HUES64 (cell line): ENCODE measurements around the gene TMEM53.
"Not testable (repeated sequence)": the region's sequence is repeated elsewhere in the genome, so short reads cannot be mapped to it uniquely, and the experiment has no call there.

ENCODE experiments used
- H3K27ac ChIP-seq: 2 replicates; pipeline ENCODE4 v1.7.0; 2013; ENCODE audit warnings: low read depth, low read length, inconsistent platforms
- H3K27me3 ChIP-seq: 2 replicates; pipeline ENCODE4 v1.6.1; 2013; ENCODE audit warnings: mild to moderate bottlenecking, low read length; ENCODE audit not compliant: insufficient read depth
- H3K36me3 ChIP-seq: 2 replicates; pipeline ENCODE4 v1.6.1; 2013; ENCODE audit warnings: mild to moderate bottlenecking, low read length; ENCODE audit not compliant: insufficient read depth
- H3K4me1 ChIP-seq: 2 replicates; pipeline ENCODE4 v1.6.1; 2013; ENCODE audit warnings: mild to moderate bottlenecking, low read length, moderate library complexity; ENCODE audit not compliant: insufficient read depth
- H3K4me3 ChIP-seq: 2 replicates; pipeline ENCODE4 v1.5.1; 2013; ENCODE audit warnings: mild to moderate bottlenecking, low read length, moderate library complexity
- H3K9ac ChIP-seq: 2 replicates; pipeline ENCODE4 v1.6.1; 2013; ENCODE audit warnings: mild to moderate bottlenecking, low read depth, low read length
- H3K9me3 ChIP-seq: 2 replicates; pipeline ENCODE4 v1.6.1; 2013; ENCODE audit warnings: low read depth, low read length; ENCODE audit not compliant: insufficient read depth
- WGBS: fragments of 150-250, 120-280 bp; methylation state at CpG from one replicate; pipeline ENCODE4 v1.1.7; 2013; ENCODE audit warnings: missing lambda C conversion rate; 5-methylcytosine and 5-hydroxymethylcytosine counted together

The TMEM53 gene

DNA sequence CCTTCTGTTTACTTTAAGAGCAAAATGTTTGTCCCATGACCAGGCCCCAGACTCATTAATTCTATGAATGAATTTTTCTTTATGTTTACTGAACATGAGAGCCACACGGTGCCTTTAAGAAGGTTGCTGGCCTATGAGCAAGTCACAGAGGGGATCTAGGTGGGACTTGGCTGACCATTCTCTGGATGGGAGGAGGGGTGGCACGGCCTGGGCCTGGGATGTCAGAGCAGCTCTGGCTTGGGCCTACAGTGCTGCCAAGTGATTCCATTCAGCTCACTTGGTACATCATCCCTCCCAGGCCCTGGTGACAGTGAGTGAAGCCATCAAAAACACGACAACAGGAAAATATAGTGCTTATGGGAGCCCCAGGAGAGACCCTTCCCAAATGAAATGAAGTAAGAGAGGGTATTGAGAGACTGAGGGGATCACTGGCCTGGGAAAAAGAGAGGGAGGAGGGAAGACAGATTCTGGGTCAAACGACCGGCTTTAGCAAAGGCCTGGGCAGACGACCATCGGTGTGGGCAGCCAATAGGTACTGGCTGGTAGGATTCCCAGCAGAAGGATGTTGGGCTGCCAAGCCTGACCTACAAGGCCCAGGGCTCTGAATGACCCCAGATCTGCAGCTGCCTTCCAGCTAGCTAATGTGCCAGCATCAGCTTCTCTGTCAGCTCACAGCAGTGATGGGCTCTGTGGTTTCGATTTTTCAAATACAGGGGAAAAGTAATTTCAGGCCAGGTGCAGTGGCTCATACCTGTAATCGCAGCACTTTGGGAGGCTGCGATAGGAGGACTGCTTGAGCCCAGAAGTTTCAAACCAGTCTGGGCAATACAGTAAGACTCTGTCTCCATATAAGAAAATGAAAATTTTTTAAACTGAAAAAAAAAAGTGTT, 3.3 kb downstream of the TMEM53 start:
- Histone ChIP-seq H3K27me3 (no peaks in the 10 kb centered on the region), H3K27ac (no peak overlapping the region), H3K4me3 (no peak overlapping the region), H3K9ac (no peak overlapping the region), H3K36me3 (no peaks in the 10 kb centered on the region), H3K9me3 (no peaks in the 10 kb centered on the region), H3K4me1 (peaks cover 25% of the 10 kb centered on the region)
- WGBS, result 96% methylated on average over 10 of the region's 10 CpGs

DNA sequence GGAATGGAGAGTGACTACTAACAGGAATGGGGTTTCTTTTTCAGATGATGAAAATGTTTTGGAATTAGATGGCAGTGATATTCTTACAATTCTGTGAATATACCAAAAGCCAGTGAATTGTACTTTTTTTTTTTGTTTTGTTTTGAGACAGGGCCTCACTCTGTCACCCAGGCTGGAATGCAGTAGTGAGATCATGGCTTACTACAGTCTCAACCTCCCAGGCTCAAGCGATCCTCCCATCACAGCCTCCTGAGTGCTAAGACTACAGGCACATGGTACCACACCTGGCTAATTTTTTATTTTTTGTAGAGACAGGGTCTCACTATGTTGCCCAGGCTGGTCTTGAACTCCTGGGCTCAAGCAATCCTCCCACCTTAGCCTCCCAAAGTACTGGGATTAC, 7.6 kb downstream of the TMEM53 start:
- H3K4me1 ChIP-seq, H3K9ac ChIP-seq, H3K27ac ChIP-seq, H3K27me3 ChIP-seq, H3K9me3 ChIP-seq, H3K4me3 ChIP-seq, H3K36me3 ChIP-seq: not testable (repeated sequence)
- 100% methylated on average over 1 of the region's 1 CpG for WGBS

DNA sequence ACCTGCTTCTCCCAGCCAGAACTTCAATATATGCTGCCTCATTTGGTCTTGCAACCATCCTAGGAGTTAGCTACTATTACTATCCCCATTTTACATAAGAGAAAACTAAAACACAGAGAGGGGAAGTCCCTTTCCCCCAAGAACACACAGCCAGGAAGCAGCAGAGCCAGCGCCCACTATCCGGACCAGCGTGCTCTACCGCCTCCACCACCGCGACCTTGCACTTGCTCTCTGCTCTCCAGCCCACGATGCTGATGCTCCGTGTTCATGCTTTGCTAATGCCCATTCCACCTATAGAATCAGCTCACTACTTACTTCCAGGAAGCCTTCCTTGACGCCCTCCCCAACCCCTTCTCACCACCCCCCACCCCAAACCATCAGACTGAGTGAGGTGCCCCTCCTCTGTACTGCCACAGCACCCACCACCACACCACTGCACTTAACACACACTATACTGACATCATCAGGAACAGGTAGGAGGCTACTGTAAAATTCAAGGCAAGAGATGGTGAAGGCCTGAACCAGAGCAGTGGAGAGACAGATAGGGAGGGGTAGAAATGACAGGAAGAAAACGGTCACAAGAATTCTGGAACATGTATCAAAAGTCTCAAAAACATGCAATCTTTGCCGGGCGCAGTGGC, 9.4 kb downstream of the TMEM53 start:
- Histone ChIP-seq H3K9ac (no peak overlapping the region), H3K27me3 (no peaks in the 10 kb centered on the region), H3K9me3 (no peaks in the 10 kb centered on the region), H3K36me3 (no peaks in the 10 kb centered on the region), H3K4me1 (no peaks in the 10 kb centered on the region), H3K27ac (no peak overlapping the region), H3K4me3 (no peak overlapping the region)
- WGBS, result 93% methylated on average over 12 of the region's 12 CpGs

DNA sequence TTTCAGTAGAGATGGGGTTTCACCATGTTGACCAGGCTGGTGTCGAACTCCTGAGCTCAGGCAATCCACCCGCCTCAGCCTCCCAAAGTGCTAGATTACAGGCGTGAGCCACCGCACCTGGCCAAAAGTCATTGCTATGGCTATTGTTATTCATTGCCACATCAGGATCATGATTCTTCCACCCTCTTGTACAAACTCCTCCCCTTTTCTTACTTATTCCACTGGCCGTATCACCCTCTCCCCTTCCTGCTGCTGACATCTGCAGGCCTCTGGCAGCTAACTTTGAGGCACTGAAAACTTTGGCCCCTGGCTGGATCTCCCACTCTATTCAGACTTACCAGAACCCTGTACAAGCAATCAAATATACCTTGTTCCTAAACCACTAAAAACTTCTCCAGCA, 10.9 kb downstream of the TMEM53 start:
- 90% methylated on average over 5 of the region's 5 CpGs for whole genome bisulfite sequencing
- no peaks in the 10 kb centered on the region for H3K27me3 ChIP-seq
- no peak overlapping the region for H3K27ac ChIP-seq
- H3K9me3 ChIP-seq, result no peaks in the 10 kb centered on the region
- H3K36me3 ChIP-seq, result no peaks in the 10 kb centered on the region
- H3K4me3 ChIP-seq, result no peak overlapping the region
- H3K4me1 ChIP-seq, result no peaks in the 10 kb centered on the region
- no peak overlapping the region for H3K9ac ChIP-seq

DNA sequence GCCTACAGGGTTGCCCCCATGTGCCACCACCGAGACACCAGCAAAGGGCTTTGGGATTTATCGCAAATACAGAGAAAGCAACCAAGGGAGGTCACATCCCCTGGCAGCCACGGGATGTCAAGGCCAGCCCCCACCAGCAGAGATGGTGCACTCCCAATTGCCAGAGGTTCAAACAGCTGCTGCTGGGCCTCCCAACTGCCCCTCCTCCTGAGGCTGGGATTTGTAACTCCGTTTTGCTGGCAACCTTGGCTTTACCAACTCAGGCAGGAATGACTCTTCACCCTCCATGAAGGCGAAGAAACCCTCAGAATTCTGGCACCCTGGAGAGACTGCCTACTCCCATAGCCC, 11.6 kb downstream of the TMEM53 start:
- WGBS, result 79% methylated on average over 5 of the region's 5 CpGs
- Histone ChIP-seq H3K27ac (no peak overlapping the region), H3K9ac (no peak overlapping the region), H3K36me3 (no peaks in the 10 kb centered on the region), H3K4me3 (no peak overlapping the region), H3K9me3 (no peaks in the 10 kb centered on the region), H3K27me3 (no peaks in the 10 kb centered on the region), H3K4me1 (no peaks in the 10 kb centered on the region)

DNA sequence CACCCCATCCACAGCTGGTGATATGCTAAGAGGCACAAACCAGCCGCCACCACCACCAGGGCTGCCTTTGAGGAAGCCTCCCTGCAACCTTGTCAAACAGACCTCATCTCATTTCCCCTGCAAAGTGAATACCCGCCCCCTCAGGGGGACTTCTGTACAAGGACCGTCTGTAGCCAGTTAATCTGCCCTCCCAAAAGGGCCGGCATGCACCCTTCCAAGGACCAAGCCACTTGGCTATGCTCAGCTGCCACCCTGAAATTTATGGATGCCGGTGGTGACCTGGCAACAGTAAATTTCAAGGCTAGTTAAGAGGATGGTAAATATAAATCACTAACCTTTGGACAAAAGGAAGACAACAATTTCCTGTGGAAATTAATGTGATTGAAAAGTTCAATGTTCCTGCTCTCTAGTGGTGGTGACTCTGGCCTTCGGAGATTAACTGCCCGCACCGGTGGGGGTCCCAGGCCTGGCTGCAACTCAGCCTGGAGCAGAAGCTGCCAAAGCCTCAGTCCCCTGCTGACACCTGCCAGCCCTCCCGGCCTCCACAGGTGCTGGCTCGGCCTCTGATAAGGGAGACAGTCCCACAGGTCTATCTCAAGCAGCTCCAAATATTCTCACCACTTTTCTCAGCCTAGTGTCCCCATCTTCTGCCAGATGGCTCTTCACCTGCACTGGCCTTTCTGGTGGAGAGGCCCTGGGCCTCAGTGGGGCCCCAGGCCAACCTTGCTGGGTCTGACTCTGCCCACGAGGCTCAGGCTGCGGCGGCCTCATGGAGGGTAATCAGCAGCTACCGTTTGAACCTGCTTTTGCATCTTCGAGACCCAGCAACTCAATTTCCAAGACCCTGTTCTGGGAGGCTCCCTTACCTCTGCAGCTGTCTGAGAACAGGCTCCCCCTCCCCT, 12.2 kb downstream of the TMEM53 start:
- H3K9me3 ChIP-seq, result no peaks in the 10 kb centered on the region
- no peaks in the 10 kb centered on the region for H3K4me1 ChIP-seq
- no peaks in the 10 kb centered on the region for H3K36me3 ChIP-seq
- 82% methylated on average over 15 of the region's 15 CpGs for WGBS
- H3K4me3 ChIP-seq, result no peak overlapping the region
- no peaks in the 10 kb centered on the region for H3K27me3 ChIP-seq
- H3K9ac ChIP-seq, result no peak overlapping the region
- H3K27ac ChIP-seq, result no peak overlapping the region

DNA sequence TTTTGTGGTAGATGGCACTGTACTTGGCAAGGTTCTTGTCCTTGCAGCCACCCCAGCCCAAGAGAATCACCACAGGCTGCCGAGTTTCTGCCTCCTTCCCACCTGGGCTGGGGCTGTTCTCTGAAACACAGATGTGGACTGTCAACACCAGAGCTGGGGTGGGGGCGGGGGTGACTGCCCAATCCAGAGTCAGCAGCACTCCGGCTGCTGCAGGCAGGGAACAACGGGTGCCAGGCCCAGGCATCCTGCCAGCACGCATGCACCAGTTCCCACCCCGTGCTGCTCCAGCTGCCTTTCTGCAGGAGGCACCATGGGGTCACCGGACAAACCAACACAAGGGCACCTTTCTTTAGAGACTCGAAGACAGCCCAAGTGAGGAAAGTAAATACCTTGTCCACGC, 14.1 kb downstream of the TMEM53 start:
- 90% methylated on average over 9 of the region's 9 CpGs for WGBS

DNA sequence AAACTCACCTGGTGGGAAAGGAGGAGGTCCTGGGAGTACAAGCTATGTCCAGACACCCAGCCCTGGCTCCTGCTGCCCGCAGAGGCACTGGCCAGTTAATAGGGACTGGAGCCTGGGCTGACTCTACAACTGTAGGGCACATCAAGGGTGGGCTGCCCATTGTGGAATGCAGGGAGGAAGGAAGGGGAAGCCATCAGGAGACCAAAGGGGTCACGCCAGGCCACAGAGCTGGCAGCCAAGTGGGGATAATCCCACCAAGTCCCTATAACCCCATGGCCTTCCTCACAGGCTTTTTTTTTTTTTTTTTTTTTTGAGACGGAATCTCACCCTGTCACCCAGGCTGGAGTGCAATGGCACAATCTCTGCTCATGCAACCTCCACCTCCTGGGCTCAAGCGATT, 14.7 kb downstream of the TMEM53 start:
- 88% methylated on average over 4 of the region's 4 CpGs for WGBS
- Histone ChIP-seq H3K27ac (no peak overlapping the region), H3K36me3 (no peaks in the 10 kb centered on the region), H3K9me3 (no peaks in the 10 kb centered on the region), H3K4me1 (no peaks in the 10 kb centered on the region), H3K4me3 (no peak overlapping the region), H3K9ac (no peak overlapping the region), H3K27me3 (no peaks in the 10 kb centered on the region)

More for the DNA sequence above, 14.1 kb downstream of the TMEM53 start:
- Histone ChIP-seq H3K9me3 (no peaks in the 10 kb centered on the region), H3K27me3 (no peaks in the 10 kb centered on the region), H3K36me3 (no peaks in the 10 kb centered on the region), H3K4me3 (no peak overlapping the region), H3K4me1 (no peaks in the 10 kb centered on the region), H3K9ac (no peak overlapping the region), H3K27ac (no peak overlapping the region)

DNA sequence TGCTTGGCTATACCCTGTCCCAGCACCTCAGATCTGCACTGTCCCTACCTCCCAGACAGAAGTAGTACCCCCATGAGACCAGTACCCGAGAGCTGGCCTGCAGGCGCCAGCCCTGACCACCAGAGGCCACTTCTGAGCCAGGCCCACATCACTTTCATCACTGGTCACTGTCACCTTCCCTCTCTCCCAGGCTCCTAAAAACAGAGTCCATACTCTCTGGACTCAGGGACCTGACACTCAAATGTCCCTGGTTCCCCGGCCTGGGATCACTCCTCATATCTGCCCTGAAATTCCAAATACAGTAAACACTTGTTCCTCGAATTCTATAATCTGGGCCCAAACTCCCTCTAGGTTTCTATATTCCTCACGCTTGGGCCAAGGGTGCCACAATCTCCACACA, 18.7 kb downstream of the TMEM53 start:
- no peaks in the 10 kb centered on the region for H3K9me3 ChIP-seq
- H3K36me3 ChIP-seq, result peaks cover 11% of the 10 kb centered on the region
- WGBS, result 62% methylated on average over 5 of the region's 5 CpGs
- H3K9ac ChIP-seq, result no peak overlapping the region
- H3K27ac ChIP-seq, result no peak overlapping the region
- peaks cover 5% of the 10 kb centered on the region; the same call in 1 of the 2 replicates for H3K4me1 ChIP-seq
- H3K4me3 ChIP-seq, result no peak overlapping the region
- H3K27me3 ChIP-seq, result no peaks in the 10 kb centered on the region

DNA sequence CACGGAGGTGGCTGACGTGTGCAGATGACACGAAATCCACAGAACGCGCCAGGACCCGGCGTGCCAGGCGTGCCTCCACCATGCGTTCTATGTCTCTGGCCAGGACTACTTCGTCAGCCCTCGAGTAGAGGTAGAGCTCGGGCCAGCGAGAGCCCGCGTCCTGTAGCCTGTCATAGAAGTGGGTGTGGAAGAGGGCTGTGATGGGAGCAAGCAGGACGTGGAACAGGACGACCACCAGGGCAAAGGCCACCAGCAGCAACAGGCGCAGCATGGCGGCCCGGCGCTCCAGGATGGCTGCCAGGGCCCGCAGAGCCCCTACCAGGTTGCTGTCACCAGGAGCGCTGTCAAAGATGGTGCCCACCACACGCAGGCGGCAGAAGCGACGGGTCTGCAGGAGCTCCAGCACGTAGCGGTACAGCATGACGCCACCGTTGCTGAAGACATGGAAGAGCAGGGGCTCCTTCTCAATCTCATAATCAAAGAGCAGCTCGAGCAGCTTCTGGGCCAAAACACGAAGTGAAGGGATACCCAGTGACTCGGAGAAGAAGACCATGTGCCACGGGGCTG, 19.6 kb downstream of the TMEM53 start:
- no peaks in the 10 kb centered on the region for H3K27me3 ChIP-seq
- no peak overlapping the region for H3K27ac ChIP-seq
- peaks cover 20% of the 10 kb centered on the region for H3K36me3 ChIP-seq
- H3K4me3 ChIP-seq, result no peak overlapping the region
- whole genome bisulfite sequencing, result 95% methylated on average over 35 of the region's 35 CpGs
- H3K4me1 ChIP-seq, result peaks cover 14% of the 10 kb centered on the region
- no peak overlapping the region for H3K9ac ChIP-seq
- no peaks in the 10 kb centered on the region for H3K9me3 ChIP-seq
